HepG2 (cell line): ENCODE data around the gene RFX2.

Experiments
- DPF2 ChIP-seq: sonication (generic); formaldehyde crosslinking; IDR thresholded peaks from 2 replicates; pipeline ENCODE4 v1.4.0; 2020; ENCODE audit warnings: mild to moderate bottlenecking, low read depth, missing genetic modification reagents, borderline replicate concordance
- MAZ ChIP-seq, 2 experiments: sonication (generic) in 1 of 2; formaldehyde crosslinking in 1 of 2; IDR thresholded peaks; 2 replicates each; pipeline versions ENCODE4 v1.5.0 to v1.6.1; 2012 to 2020; ENCODE audit warnings: low read depth in 2 of 2, mild to moderate bottlenecking in 2 of 2, borderline replicate concordance in 1 of 2, improper control_type of control experiment in 1 of 2, low read length in 1 of 2, missing genetic modification reagents in 1 of 2, moderate library complexity in 1 of 2
- POLR2A ChIP-seq, 2 experiments: IDR thresholded peaks; 2 replicates each; pipeline ENCODE4 v1.6.1; 2011; ENCODE audit warnings: low read depth in 2 of 2, low read length in 2 of 2, mild to moderate bottlenecking in 1 of 2, moderate library complexity in 1 of 2; ENCODE audit not compliant: insufficient read depth in 1 of 2
- THAP8 ChIP-seq: sonication (generic); formaldehyde crosslinking; IDR thresholded peaks from 2 replicates; pipeline ENCODE4 v1.5.1; 2020; ENCODE audit warnings: missing genetic modification reagents, mild to moderate bottlenecking, borderline replicate concordance
- ZFP1 ChIP-seq: IDR thresholded peaks from 2 replicates; pipeline ENCODE4 v1.6.1; 2016
- TF ChIP-seq, protein P1 (sequence below): IDR thresholded peaks from 2 replicates; pipeline ENCODE4 v1.6.1; 2012; ENCODE audit warnings: inconsistent platforms
- TF ChIP-seq, protein P2 (sequence below): sonication (generic); formaldehyde crosslinking; IDR thresholded peaks from 2 replicates; pipeline ENCODE4 v1.8.1; 2022; ENCODE audit warnings: mild to moderate bottlenecking, missing genetic modification reagents

GRCh38 chr19:6041991-6042481, 68.3 kb downstream of the RFX2 start:
- TF ChIP-seq ZFP1 (CRISPR knock-in tag): no peak
- TF ChIP-seq DPF2 (CRISPR knock-in tag): no peak
- TF ChIP-seq THAP8: no peak
- TF ChIP-seq, protein P1, sequence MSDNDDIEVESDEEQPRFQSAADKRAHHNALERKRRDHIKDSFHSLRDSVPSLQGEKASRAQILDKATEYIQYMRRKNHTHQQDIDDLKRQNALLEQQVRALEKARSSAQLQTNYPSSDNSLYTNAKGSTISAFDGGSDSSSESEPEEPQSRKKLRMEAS: no peak
- no peak for TF ChIP-seq MAZ (IDR thresholded peaks at IDR 0.05; ENCODE audit: borderline replicate concordance, low read depth, low read length)
- TF ChIP-seq MAZ (CRISPR knock-in tag; IDR thresholded peaks at IDR 0.05; ENCODE audit: low read depth): no peak
- TF ChIP-seq, protein P2, sequence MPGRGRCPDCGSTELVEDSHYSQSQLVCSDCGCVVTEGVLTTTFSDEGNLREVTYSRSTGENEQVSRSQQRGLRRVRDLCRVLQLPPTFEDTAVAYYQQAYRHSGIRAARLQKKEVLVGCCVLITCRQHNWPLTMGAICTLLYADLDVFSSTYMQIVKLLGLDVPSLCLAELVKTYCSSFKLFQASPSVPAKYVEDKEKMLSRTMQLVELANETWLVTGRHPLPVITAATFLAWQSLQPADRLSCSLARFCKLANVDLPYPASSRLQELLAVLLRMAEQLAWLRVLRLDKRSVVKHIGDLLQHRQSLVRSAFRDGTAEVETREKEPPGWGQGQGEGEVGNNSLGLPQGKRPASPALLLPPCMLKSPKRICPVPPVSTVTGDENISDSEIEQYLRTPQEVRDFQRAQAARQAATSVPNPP (CRISPR knock-in tag): no peak
- TF ChIP-seq POLR2A (IDR thresholded peaks at IDR 0.05; ENCODE audit: insufficient read depth in 1 of 2, low read depth in 2 of 2, low read length in 2 of 2): no peak
